Neutrophil (primary cell): ENCODE data around the gene ATOH8.

Source experiments
- H3K27ac ChIP-seq: fragments of 200-600 bp; sonication (generic); 2 replicates; pipeline ENCODE4 v1.5.1; 2016; ENCODE audit warnings: mild to moderate bottlenecking, moderate library complexity
- H3K27me3 ChIP-seq: fragments of 200-600 bp; sonication (generic); 2 replicates; pipeline ENCODE4 v1.6.0; 2016; ENCODE audit warnings: mild to moderate bottlenecking
- H3K36me3 ChIP-seq: fragments of 200-600 bp; sonication (generic); 2 replicates; pipeline ENCODE4 v1.5.1; 2017
- H3K4me1 ChIP-seq, 2 experiments: fragments of 200-600 bp in 1 of 2; sonication (generic) in 1 of 2; 1 replicate in 1 of 2; 2 replicates in 1 of 2; pipeline versions ENCODE4 v1.5.1 to v1.6.1; 2013 to 2016; ENCODE audit warnings: low read depth in 1 of 2, low read length in 1 of 2, mild to moderate bottlenecking in 1 of 2, moderate library complexity in 1 of 2; ENCODE audit not compliant: control insufficient read depth in 1 of 2, insufficient read depth in 1 of 2
- H3K4me3 ChIP-seq, 2 experiments: fragments of 200-600 bp in 1 of 2; sonication (generic) in 1 of 2; 1 replicate in 1 of 2; 2 replicates in 1 of 2; pipeline ENCODE4 v1.5.1; 2013 to 2016; ENCODE audit warnings: low read depth in 1 of 2, low read length in 1 of 2, mild to moderate bottlenecking in 1 of 2, moderate library complexity in 1 of 2
- H3K9me3 ChIP-seq: fragments of 200-600 bp; sonication (generic); 2 replicates; pipeline ENCODE4 v1.5.1; 2016
- TF ChIP-seq, protein P1 (sequence below): fragments of 200-600 bp; sonication (generic); IDR thresholded peaks from 2 replicates; pipeline ENCODE4 v1.5.1; 2016; ENCODE audit warnings: antibody characterized with exemption

Gene ATOH8

DNA sequence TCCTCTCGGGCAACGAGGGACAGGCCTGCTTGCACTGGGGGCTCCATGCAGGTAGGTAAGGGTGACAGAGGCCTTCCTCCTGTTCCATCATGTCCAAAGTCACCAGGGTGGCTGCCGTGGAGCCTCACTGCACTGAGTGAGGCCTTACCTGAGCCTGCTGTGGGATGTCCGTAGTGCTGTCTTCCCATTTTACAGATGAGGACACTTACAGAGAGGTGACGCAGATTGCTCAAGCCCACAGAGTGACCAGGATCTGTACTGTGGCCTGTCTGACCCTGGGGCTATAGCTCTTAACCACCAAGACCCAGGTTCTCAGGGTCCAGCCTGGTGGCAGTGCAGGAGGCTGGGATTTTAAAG lies 5.4 kb downstream of the ATOH8 start:
- H3K27ac ChIP-seq = no peak overlapping the region
- H3K4me3 ChIP-seq = no peak overlapping the region
- peaks cover 22 to 28% of the 10 kb centered on the region in 2 experiments for H3K4me1 ChIP-seq
- peaks cover 60% of the 10 kb centered on the region for H3K27me3 ChIP-seq
- TF ChIP-seq, protein P1, sequence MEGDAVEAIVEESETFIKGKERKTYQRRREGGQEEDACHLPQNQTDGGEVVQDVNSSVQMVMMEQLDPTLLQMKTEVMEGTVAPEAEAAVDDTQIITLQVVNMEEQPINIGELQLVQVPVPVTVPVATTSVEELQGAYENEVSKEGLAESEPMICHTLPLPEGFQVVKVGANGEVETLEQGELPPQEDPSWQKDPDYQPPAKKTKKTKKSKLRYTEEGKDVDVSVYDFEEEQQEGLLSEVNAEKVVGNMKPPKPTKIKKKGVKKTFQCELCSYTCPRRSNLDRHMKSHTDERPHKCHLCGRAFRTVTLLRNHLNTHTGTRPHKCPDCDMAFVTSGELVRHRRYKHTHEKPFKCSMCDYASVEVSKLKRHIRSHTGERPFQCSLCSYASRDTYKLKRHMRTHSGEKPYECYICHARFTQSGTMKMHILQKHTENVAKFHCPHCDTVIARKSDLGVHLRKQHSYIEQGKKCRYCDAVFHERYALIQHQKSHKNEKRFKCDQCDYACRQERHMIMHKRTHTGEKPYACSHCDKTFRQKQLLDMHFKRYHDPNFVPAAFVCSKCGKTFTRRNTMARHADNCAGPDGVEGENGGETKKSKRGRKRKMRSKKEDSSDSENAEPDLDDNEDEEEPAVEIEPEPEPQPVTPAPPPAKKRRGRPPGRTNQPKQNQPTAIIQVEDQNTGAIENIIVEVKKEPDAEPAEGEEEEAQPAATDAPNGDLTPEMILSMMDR = no peak
- H3K36me3 ChIP-seq = no peaks in the 10 kb centered on the region
- H3K9me3 ChIP-seq = no peaks in the 10 kb centered on the region

DNA sequence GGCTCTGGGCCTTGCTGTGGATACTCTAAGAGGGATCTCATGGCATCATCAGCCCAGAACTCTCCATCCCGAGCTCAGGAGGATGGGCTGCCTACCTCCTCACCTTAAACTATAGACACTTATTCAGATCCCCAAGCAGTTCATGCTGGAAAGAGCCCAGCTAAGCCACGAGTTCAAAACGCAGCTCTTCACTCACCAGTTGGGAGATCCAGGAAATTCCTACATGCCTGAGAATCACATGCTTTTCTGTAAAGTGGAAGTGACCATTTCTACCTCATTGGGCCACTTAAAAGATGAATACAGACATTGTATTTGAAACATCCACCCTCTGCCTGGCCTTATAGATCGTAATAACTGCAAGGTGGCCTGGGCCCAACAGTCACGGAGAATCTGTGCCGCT lies 6.6 kb downstream of the ATOH8 start:
- TF ChIP-seq, protein P1 = no peak
- Histone ChIP-seq H3K27me3 (peaks cover 60% of the 10 kb centered on the region), H3K36me3 (no peaks in the 10 kb centered on the region), H3K27ac (no peak overlapping the region), H3K4me3 (no peak overlapping the region), H3K4me1 (peaks cover 11 to 16% of the 10 kb centered on the region in 2 experiments), H3K9me3 (no peaks in the 10 kb centered on the region)

DNA sequence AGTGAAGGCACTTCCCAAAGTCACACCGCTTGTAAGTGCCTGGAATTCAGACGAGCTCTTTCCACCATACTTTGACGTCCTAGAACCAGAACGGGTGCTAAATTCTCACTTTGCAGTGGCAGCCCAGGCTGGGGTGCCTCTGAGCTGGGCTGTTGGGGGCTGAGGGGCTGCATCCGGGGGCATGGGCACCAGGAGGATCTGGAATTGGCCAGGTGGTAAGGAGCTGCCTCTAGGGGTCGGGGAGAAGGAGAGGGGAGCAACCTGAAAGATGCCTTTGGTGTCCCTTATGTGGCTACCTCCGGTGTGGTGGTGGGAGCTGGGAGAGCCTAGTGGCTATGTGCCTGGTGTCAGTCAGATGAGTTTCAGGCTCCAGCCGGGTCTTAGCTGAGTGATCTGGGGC lies 7.1 kb downstream of the ATOH8 start:
- H3K9me3 ChIP-seq = no peaks in the 10 kb centered on the region
- TF ChIP-seq, protein P1 = no peak
- H3K36me3 ChIP-seq = no peaks in the 10 kb centered on the region
- H3K27ac ChIP-seq = no peak overlapping the region
- no peak overlapping the region for H3K4me3 ChIP-seq
- H3K27me3 ChIP-seq = peaks cover 60% of the 10 kb centered on the region
- peaks cover 8 to 13% of the 10 kb centered on the region in 2 experiments for H3K4me1 ChIP-seq

DNA sequence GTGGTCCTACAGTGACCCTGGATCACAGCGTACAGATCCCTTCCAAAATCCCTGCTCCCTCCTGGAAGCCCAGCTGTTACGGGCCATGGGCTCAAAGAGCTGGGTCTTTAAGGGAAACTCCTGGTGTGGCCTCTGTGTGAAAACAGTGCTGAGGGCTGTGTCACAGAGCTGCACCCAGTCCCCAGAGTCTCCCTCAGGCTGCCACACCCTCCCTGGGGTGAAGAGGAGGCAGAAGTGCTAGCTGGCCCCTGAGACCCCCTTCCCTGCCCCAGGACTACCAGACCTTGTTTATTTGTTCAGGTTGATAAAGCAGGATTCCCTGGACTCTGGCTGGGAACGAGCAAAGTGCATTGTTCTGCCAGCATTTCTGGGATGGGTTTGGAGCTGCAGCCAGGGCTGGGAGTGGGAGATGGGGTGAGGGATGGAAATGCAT lies 7.7 kb downstream of the ATOH8 start:
- Histone ChIP-seq H3K27me3 (peaks cover 60% of the 10 kb centered on the region), H3K4me1 (peaks cover 8 to 13% of the 10 kb centered on the region in 2 experiments)

DNA sequence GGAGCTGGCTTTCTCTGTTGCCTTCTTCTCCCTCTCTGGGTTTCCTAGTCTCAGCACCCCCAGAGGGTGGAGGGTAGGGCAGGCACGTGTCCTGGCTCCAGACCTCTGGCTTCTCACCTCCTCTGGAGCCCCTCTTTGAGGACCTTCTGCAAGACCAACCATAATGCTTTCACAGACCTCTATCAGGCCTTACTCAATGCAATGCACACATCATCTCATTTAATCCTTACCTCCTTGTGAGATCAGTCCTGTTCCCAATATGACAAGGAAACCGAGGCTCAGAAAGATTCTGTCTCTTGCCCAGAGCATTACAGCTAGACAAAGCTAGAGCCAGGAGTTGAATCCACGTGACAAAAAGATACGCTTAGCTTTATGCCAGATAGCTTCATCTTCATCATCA lies 8.2 kb downstream of the ATOH8 start:
- Histone ChIP-seq H3K36me3 (no peaks in the 10 kb centered on the region), H3K9me3 (no peaks in the 10 kb centered on the region), H3K27ac (no peak overlapping the region), H3K4me1 (peaks cover 8 to 13% of the 10 kb centered on the region in 2 experiments), H3K4me3 (no peak overlapping the region), H3K27me3 (peaks cover 60% of the 10 kb centered on the region)
- TF ChIP-seq, protein P1 = no peak

More for the DNA sequence above, 7.7 kb downstream of the ATOH8 start:
- Histone ChIP-seq H3K9me3 (no peaks in the 10 kb centered on the region), H3K27ac (no peak overlapping the region), H3K4me3 (no peak overlapping the region), H3K36me3 (no peaks in the 10 kb centered on the region)
- TF ChIP-seq, protein P1 = no peak

DNA sequence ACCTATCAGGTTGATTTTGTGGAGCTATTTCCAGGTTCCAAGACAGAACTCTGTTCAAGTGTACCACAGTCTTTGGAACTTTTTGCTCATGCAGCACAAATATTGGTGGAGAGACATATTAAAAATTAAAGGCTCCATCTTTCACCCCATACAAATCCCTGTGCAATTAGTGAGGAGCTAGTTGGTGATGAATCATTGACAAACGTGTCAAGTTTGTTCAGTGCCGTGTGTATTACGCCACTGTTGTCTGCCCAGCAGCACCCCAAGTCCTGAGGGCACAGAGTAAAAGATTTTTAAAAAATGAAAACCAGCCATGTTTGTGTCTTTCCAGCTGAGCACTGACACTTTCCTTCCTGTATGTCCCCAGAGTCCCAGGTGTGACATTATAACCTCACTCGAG lies 9.3 kb downstream of the ATOH8 start:
- Histone ChIP-seq H3K4me3 (no peak overlapping the region), H3K27ac (no peak overlapping the region), H3K9me3 (no peaks in the 10 kb centered on the region), H3K36me3 (no peaks in the 10 kb centered on the region), H3K4me1 (peaks cover 5 to 6% of the 10 kb centered on the region in 2 experiments), H3K27me3 (peaks cover 59% of the 10 kb centered on the region)
- TF ChIP-seq, protein P1 = no peak
